AG09319 (cell line): Measurements from ENCODE around the gene BCAS3.

ENCODE experiments used
- DNase-seq: peaks from one replicate; pipeline ENCODE4 v3.0.0-alpha.2; 2010; ENCODE audit warnings: low read depth; ENCODE audit errors: extremely low read depth
- TF ChIP-seq, protein P1 (sequence below): IDR thresholded peaks from 2 replicates; pipeline ENCODE4 v1.5.1; 2011; ENCODE audit warnings: low read depth, mild to moderate bottlenecking, inconsistent platforms, low read length, moderate library complexity

BCAS3 gene

DNA sequence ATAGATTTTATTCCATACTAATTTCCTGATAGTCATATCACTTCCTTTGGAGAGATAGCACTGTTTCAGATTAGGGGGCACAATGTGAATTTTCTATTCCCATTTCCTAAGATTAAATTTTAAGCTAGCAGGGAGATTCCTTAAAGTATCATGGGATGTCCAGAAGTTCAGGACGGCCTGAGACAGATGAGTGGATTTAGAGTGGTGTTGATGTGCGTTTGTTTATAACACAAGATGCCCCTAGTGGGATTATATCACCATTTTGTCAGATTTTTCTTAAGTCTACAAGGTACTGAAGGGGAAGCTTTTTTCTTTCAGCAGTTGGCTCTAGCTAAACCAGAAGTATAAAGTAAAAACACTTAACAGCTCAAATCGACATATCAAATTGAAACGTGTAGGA, 538.4 kb downstream of the BCAS3 start:
- TF ChIP-seq, protein P1, sequence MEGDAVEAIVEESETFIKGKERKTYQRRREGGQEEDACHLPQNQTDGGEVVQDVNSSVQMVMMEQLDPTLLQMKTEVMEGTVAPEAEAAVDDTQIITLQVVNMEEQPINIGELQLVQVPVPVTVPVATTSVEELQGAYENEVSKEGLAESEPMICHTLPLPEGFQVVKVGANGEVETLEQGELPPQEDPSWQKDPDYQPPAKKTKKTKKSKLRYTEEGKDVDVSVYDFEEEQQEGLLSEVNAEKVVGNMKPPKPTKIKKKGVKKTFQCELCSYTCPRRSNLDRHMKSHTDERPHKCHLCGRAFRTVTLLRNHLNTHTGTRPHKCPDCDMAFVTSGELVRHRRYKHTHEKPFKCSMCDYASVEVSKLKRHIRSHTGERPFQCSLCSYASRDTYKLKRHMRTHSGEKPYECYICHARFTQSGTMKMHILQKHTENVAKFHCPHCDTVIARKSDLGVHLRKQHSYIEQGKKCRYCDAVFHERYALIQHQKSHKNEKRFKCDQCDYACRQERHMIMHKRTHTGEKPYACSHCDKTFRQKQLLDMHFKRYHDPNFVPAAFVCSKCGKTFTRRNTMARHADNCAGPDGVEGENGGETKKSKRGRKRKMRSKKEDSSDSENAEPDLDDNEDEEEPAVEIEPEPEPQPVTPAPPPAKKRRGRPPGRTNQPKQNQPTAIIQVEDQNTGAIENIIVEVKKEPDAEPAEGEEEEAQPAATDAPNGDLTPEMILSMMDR = no peak
- no peak for DNase-seq

DNA sequence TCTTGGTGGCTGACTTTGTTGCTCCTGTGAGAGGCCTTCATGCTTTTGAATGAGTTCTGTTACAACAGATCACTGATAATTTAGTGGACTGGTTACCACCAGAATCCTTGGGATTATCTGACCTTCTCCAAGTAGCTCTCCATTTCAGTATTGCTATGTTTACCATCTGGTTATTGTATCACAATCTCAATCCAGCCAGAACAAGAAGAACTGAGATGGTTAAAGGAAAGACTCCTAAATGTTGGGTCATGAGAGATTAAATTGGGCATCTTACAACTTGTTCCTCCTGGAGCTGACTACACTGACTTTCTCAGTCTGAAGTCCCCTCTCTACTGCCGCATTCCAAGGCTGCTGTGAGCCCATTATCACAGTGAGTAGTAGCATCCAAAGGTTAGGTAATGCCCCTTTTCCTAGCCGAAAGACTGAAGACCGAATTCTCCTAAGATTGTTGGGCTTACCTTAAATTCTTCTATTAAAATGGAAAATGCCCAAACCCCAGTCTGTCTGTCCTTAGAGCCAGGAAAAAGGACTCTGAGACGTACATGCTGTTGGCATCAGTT, 540.3 kb downstream of the BCAS3 start:
- no peak for DNase-seq
- TF ChIP-seq, protein P1 = no peak

DNA sequence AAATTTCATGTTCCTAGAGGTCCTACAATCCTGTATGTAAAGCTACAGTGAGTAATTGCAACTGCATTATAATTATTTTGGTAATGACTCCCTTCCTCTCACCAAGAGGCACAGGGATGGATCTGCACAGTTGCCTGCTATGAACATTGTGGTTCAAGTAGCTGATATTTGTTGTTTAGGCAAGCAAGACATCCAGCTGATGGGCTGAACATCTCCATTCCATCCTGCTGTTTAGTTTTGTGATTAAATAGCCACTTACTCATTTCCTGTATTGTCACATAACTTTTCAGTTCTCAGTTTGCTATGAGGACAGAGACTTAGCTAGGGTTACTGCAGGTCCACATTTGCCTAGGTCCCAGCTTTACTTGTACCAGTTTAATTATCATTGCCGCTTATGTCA, 540.8 kb downstream of the BCAS3 start:
- TF ChIP-seq, protein P1 = no peak
- DNase-seq = no peak

DNA sequence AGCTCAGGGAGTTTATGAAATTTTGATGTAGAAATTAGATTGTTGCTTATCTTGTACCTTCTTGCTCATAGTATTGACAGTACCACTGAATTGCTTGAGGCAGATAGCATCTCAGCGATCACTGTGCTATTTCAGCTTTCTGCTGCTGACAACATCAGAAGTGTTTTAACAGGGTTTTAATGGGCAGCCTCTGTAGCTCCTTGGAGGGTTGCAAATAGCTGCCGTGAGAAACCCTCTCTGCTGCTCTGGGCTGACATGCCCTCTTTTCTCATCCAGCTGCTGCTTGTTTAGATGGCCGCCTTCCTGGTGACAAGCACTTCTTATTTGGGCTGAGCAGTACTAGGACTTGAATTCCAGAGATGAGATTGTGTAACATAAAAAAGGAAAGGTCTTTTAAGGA, 541.8 kb downstream of the BCAS3 start:
- DNase-seq = no peak
- TF ChIP-seq, protein P1 = no peak

DNA sequence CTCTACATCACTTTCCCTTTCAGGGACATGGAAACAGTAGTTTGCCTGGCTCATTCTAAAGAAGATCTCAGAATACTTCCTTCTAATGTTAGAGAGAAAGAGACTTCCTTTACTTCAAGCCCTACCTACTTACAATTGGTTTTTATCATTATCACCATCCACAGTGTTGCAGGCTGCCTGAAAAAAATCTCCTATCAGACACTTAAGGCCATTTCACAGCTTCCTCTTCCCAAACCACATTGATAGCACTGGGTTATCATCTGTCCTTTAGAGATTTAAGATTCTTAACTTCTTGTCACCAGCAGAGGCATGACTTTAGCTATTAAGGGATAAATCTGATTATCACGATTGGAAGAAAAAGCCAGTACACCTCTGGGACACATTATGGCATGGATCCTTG, 543.5 kb downstream of the BCAS3 start:
- no peak for DNase-seq
- TF ChIP-seq, protein P1 = no peak

DNA sequence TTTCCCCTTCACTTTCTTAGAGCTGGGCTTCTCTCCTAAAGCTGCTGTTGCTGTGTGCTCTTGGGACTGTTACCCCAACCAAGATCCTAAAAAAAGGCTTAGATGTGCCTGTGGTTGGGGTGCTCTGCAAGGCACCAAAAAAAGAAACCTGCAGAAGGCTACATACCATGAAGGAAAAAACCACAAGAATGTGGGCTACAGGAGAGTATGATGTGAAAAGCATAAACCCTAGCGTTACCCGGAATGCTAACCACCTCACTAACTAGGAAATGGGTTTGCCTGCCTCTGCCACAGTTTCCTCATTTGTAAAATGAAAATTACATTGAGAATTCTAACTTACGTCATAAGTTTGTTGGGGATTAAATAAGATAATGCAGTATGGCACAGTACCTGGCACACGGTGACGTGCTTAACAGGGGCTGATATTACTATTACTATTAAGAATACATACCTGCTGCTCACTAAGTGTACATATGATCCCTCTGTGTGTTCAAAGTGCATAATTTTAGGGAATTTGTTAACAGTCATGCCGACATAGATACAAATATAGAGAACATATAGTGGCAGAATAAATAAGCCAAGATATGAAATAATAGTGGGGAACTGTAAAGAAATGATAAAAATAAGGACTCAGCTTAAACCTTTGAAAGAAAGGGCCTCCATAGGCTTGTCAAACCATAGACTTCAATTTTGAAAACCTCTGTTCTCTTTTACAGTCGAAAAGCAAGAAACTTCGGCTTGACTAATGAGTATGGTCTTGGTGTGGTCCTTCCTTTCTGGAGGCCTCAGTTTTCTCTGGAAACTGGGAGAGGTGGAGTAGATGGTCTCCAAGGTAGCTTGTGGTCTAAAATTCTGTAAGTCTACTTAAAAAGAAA, 544.2 kb downstream of the BCAS3 start:
- no peak for DNase-seq
- TF ChIP-seq, protein P1 = no peak

DNA sequence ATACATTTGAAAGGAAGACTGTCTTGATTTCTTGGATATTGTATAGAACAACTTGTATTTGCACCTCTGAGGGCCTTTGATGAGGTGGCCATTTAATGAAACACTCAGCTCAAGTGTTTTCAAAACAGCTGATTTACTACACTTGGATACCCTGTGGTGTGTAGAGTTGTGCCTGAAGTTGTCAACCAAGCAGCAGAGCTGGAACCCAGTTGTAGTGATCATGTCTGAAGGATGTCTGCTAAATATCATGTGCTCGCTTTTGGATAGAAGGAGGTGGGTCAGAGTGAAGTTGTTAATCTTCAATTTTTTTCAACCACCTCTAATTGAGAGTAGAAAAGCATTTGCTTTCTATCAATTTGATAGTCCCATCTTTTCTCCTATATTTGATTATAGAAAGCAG, 546.1 kb downstream of the BCAS3 start:
- no peak for DNase-seq
- TF ChIP-seq, protein P1 = no peak
